ENCODE measurements around the gene USP34.

GRCh38 chr2:61350777-61351176, 120.1 kb downstream of the USP34 start:
- TF ChIP-seq CTCF (IDR thresholded peaks at IDR 0.05) (no peak), POLR2AphosphoS5 (IDR thresholded peaks at IDR 0.05; ENCODE audit: low read depth, low read length) (no peak)
